ENCODE results near the gene RAP1GAP2. TPM values are rescaled to one million over a fixed set of nuclear protein-coding genes. Genes with fewer than 3 reads are reported as not detected.
"Not testable (repeated sequence)": the region's sequence is repeated elsewhere in the genome, so short reads cannot be mapped to it uniquely, and the experiment has no call there.

The RAP1GAP2 gene
- total RNA-seq, 2 experiments from 2014 or later: 9.4 to 11.0 TPM

DNA sequence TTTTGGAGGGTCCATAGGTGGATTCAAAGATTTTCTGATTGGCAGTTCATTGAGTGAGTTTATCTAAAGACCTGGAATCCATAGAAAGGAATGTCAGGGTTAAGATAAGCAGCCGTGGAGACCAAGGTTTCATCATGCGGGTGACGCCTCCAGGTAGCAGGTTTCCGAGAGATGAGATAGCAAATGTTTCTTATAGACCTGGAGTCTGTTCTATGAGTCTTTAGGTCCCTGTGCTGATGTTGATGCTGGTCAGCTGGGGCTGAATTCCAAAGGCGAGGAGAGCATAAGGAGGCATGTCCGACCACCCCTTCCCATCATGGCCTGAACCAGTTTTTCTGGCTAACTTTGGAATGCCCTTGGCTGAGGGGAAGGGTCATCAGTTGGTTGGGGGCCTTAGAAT is 80.2 kb downstream of the RAP1GAP2 start:
- H3K4me1 Mint-ChIP-seq (ENCODE audit: low read depth): no peaks in the 10 kb centered on the region
- H3K4me3 Mint-ChIP-seq: no peak overlapping the region
- no peak for DNase-seq
- ChIA-PET CTCF (no interaction called here), POLR2A (no interaction called here)
- ATAC-seq: no peak
- H3K27me3 Mint-ChIP-seq (ENCODE audit: low read depth): no peaks in the 10 kb centered on the region
- H3K9me3 Mint-ChIP-seq (ENCODE audit: insufficient read depth): no peaks in the 10 kb centered on the region
- no peaks in the 10 kb centered on the region for H3K36me3 Mint-ChIP-seq (ENCODE audit: low read depth)
- H3K27ac Mint-ChIP-seq: no peak overlapping the region

DNA sequence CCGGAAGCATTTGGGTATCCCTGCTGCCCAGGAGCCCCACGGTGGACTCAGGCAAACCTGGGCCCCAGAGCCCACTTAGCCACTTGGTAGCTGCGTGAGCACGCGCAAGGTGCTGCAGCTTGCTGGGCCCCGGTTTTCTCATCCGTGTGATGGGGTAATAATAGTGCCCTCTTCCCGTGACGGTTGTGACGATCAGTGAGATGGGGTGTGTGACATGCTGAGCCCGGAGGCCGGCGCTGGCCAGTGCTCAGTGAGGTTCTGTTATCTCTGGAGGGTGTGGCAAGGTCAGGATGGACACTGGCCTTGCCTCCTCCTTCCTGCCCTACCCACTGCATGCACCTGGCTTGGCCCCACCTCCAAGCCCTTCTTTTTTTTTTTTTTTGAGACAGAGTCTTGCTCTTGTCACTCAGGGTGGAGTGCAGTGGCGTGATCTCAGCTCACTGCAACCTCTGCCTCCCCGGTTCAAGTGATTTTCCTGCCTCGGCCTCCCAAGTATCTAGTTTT is 82.6 kb downstream of the RAP1GAP2 start:
- Mint-ChIP-seq H3K4me3 (no peak overlapping the region), H3K4me1 (ENCODE audit: low read depth) (no peaks in the 10 kb centered on the region), H3K27ac (no peak overlapping the region), H3K36me3 (ENCODE audit: low read depth) (no peaks in the 10 kb centered on the region), H3K9me3 (ENCODE audit: insufficient read depth) (no peaks in the 10 kb centered on the region), H3K27me3 (ENCODE audit: low read depth) (no peaks in the 10 kb centered on the region)
- DNase-seq (no peak), ATAC-seq (no peak)
- ChIA-PET POLR2A (no interaction called here), CTCF (no interaction called here)

- no peaks in the 10 kb centered on the region for H3K9me3 Mint-ChIP-seq (ENCODE audit: insufficient read depth)
- no peaks in the 10 kb centered on the region for H3K27me3 Mint-ChIP-seq (ENCODE audit: low read depth)
- no peaks in the 10 kb centered on the region for H3K4me1 Mint-ChIP-seq (ENCODE audit: low read depth)
- ChIA-PET CTCF (no interaction called here), POLR2A (no interaction called here)
- H3K27ac Mint-ChIP-seq: no peak overlapping the region
- no peaks in the 10 kb centered on the region for H3K36me3 Mint-ChIP-seq (ENCODE audit: low read depth)
- DNase-seq (no peak), ATAC-seq (no peak)
- no peak overlapping the region for H3K4me3 Mint-ChIP-seq
These were observed 83.8 kb downstream of the RAP1GAP2 start for GRCh38 chr17:2880050-2880449.

- DNase-seq (no peak), ATAC-seq (no peak)
- H3K36me3 Mint-ChIP-seq (ENCODE audit: low read depth): no peaks in the 10 kb centered on the region
- no peaks in the 10 kb centered on the region for H3K9me3 Mint-ChIP-seq (ENCODE audit: insufficient read depth)
- H3K4me1 Mint-ChIP-seq (ENCODE audit: low read depth): no peaks in the 10 kb centered on the region
- POLR2A ChIA-PET: no interaction called here
- no peaks in the 10 kb centered on the region for H3K27me3 Mint-ChIP-seq (ENCODE audit: low read depth)
- H3K4me3 Mint-ChIP-seq: no peak overlapping the region
- no peak overlapping the region for H3K27ac Mint-ChIP-seq
- CTCF ChIA-PET: no interaction called here
These were observed 85.1 kb downstream of the RAP1GAP2 start for GRCh38 chr17:2881295-2881694.

DNA sequence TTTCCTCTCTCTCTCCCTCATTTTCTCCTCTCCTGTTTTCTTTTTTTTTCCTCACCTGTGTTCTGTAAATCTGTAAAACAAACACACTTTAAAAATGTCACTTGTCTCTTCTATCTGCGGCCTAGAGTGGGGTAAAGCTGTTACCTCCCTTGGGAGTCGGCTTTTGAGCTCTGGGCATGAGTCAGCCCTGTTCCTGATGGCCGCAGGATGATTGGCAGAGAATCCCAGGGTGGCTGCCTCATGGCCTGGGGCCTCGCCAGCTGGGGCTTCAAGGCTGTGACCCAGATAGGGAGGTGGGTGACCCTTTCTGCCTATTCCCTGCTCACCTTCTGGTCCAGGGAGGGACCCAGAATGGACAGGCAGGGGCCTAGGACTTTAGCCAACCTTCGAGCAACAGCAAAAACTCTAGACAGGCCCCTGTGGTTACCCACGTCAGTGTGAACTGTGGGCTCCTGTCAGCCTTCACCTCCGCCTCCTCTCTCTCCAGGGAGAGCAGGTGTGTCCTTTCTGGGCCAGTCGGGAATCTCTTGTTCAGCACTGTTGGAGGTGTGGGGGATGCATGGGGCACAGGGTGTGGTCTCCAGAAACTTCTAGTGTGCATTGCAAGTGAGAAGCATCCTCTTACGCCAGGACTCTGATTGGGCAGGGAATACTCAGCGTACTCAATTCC is 87.4 kb downstream of the RAP1GAP2 start:
- POLR2A ChIA-PET: no interaction called here
- Mint-ChIP-seq H3K27ac (no peak overlapping the region), H3K4me1 (ENCODE audit: low read depth) (no peaks in the 10 kb centered on the region), H3K4me3 (no peak overlapping the region), H3K36me3 (ENCODE audit: low read depth) (no peaks in the 10 kb centered on the region), H3K27me3 (ENCODE audit: low read depth) (no peaks in the 10 kb centered on the region), H3K9me3 (ENCODE audit: insufficient read depth) (no peaks in the 10 kb centered on the region)
- CTCF ChIA-PET: no interaction called here
- DNase-seq: no peak
- ATAC-seq: no peak

DNA sequence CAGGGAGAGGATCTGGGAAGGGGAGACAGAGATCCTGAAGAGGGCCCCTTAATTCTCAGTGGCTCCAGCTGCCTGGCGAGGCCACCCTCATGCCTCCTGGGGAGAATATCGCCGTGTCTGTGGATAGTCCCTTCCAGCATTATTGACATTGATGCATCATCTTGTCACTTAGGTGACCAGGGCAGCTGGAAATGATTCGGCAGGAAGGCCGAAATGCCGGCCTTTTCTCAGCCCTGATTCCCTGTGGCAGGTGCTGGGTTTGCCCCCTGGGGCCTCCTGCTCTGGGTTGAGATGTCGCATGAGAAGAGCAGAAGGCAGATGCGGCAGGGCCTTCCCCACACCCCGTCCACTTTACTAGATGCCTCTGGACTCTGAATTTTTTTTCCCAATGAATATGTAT is 89.5 kb downstream of the RAP1GAP2 start:
- Mint-ChIP-seq H3K36me3 (ENCODE audit: low read depth) (no peaks in the 10 kb centered on the region), H3K27ac (no peak overlapping the region), H3K27me3 (ENCODE audit: low read depth) (no peaks in the 10 kb centered on the region), H3K4me3 (no peak overlapping the region), H3K9me3 (ENCODE audit: insufficient read depth) (no peaks in the 10 kb centered on the region), H3K4me1 (ENCODE audit: low read depth) (no peaks in the 10 kb centered on the region)
- ATAC-seq: no peak
- POLR2A ChIA-PET: no interaction called here
- CTCF ChIA-PET: no interaction called here
- no peak for DNase-seq

- Mint-ChIP-seq H3K27me3 (ENCODE audit: low read depth) (no peaks in the 10 kb centered on the region), H3K27ac (no peak overlapping the region), H3K9me3 (ENCODE audit: insufficient read depth) (no peaks in the 10 kb centered on the region), H3K4me3 (no peak overlapping the region), H3K36me3 (ENCODE audit: low read depth) (no peaks in the 10 kb centered on the region), H3K4me1 (ENCODE audit: low read depth) (no peaks in the 10 kb centered on the region)
- POLR2A ChIA-PET: no interaction called here
- ATAC-seq: no peak
- CTCF ChIA-PET: no interaction called here
- no peak for DNase-seq
These were observed 92.1 kb downstream of the RAP1GAP2 start for GRCh38 chr17:2888326-2888725.

GRCh38 chr17:2889256-2889655 is 93.0 kb downstream of the RAP1GAP2 start:
- no peak overlapping the region for H3K27ac Mint-ChIP-seq
- ChIA-PET POLR2A (no interaction called here), CTCF (no interaction called here)
- no peaks in the 10 kb centered on the region for H3K9me3 Mint-ChIP-seq (ENCODE audit: insufficient read depth)
- no peaks in the 10 kb centered on the region for H3K36me3 Mint-ChIP-seq (ENCODE audit: low read depth)
- no peaks in the 10 kb centered on the region for H3K4me1 Mint-ChIP-seq (ENCODE audit: low read depth)
- ATAC-seq (no peak), DNase-seq (no peak)
- no peak overlapping the region for H3K4me3 Mint-ChIP-seq
- no peaks in the 10 kb centered on the region for H3K27me3 Mint-ChIP-seq (ENCODE audit: low read depth)

DNA sequence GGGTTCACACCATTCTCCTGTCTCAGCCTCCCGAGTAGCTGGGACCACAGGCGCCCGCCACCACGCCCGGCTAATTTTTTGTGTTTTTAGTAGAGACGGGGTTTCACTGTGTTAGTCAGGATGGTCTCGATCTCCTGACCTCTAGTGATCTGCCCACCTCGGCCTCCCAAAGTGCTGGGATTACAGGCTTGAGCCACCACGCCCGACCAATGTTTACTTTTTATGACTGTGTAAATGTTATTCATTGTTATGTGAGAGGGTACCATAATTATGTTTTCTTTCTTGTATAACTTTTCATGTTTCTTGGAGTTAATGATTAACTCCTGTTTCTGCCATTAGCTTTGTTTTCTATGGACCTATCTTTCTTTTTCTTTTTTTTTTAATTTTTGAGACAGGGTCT is 94.5 kb downstream of the RAP1GAP2 start:
- ATAC-seq; H3K36me3 Mint-ChIP-seq (ENCODE audit: low read depth); POLR2A ChIA-PET; H3K27ac Mint-ChIP-seq; DNase-seq; H3K4me3 Mint-ChIP-seq; H3K4me1 Mint-ChIP-seq (ENCODE audit: low read depth); H3K9me3 Mint-ChIP-seq (ENCODE audit: insufficient read depth); CTCF ChIA-PET; H3K27me3 Mint-ChIP-seq (ENCODE audit: low read depth): not testable (repeated sequence)

GRCh38 chr17:2892305-2892971 is 96.2 kb downstream of the RAP1GAP2 start:
- Mint-ChIP-seq H3K4me3 (no peak overlapping the region), H3K4me1 (ENCODE audit: low read depth) (no peaks in the 10 kb centered on the region), H3K27me3 (ENCODE audit: low read depth) (no peaks in the 10 kb centered on the region), H3K36me3 (ENCODE audit: low read depth) (no peaks in the 10 kb centered on the region), H3K9me3 (ENCODE audit: insufficient read depth) (no peaks in the 10 kb centered on the region), H3K27ac (no peak overlapping the region)
- DNase-seq (no peak), ATAC-seq (no peak)
- POLR2A ChIA-PET: no interaction called here
- CTCF ChIA-PET: no interaction called here

DNA sequence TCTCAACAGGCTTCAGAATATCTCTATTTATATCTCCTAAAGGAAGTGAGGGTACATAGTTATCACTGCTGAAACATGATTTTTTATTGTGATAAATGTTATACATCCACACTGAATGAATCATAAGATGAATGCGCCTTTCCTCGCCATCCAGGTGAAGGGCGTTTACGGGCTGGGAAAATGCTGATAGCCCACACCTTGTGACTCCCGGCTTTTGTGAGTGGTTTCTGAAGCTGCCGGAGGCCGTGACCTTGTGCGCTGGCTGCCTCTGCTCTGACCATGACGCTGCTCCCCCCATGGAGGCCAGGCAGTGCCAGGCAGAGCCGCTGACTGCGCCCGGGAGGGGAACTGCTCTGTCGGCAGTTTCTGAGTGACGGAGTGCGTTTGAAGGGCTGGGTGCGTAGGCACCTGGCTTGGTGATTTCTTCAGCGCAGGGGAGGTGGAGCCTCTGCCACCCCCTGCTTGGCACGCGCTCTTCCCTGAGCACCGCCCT is 97.2 kb downstream of the RAP1GAP2 start:
- DNase-seq (no peak), ATAC-seq (no peak)
- no peaks in the 10 kb centered on the region for H3K36me3 Mint-ChIP-seq (ENCODE audit: low read depth)
- no peaks in the 10 kb centered on the region for H3K4me1 Mint-ChIP-seq (ENCODE audit: low read depth)
- CTCF ChIA-PET: no interaction called here
- POLR2A ChIA-PET: no interaction called here
- no peaks in the 10 kb centered on the region for H3K27me3 Mint-ChIP-seq (ENCODE audit: low read depth)
- no peak overlapping the region for H3K27ac Mint-ChIP-seq
- H3K4me3 Mint-ChIP-seq: no peak overlapping the region
- H3K9me3 Mint-ChIP-seq (ENCODE audit: insufficient read depth): no peaks in the 10 kb centered on the region

GRCh38 chr17:2894782-2895181 is 98.5 kb downstream of the RAP1GAP2 start:
- CTCF ChIA-PET: no interaction called here
- Mint-ChIP-seq H3K4me1 (ENCODE audit: low read depth) (no peaks in the 10 kb centered on the region), H3K4me3 (no peak overlapping the region), H3K9me3 (ENCODE audit: insufficient read depth) (no peaks in the 10 kb centered on the region), H3K36me3 (ENCODE audit: low read depth) (no peaks in the 10 kb centered on the region), H3K27ac (no peak overlapping the region), H3K27me3 (ENCODE audit: low read depth) (no peaks in the 10 kb centered on the region)
- no peak for DNase-seq
- POLR2A ChIA-PET: no interaction called here
- no peak for ATAC-seq

- no peak for DNase-seq
- H3K4me1 Mint-ChIP-seq (ENCODE audit: low read depth): no peaks in the 10 kb centered on the region
- H3K9me3 Mint-ChIP-seq (ENCODE audit: insufficient read depth): no peaks in the 10 kb centered on the region
- no peak overlapping the region for H3K4me3 Mint-ChIP-seq
- ChIA-PET CTCF (no interaction called here), POLR2A (no interaction called here)
- H3K27ac Mint-ChIP-seq: no peak overlapping the region
- no peaks in the 10 kb centered on the region for H3K36me3 Mint-ChIP-seq (ENCODE audit: low read depth)
- H3K27me3 Mint-ChIP-seq (ENCODE audit: low read depth): no peaks in the 10 kb centered on the region
- ATAC-seq: no peak
These were observed 101.4 kb downstream of the RAP1GAP2 start for GRCh38 chr17:2897605-2898004.

Data from activated CD8-positive, alpha-beta T cell treated with anti-CD3 and anti-CD28 coated beads, Interleukin-2, amount 10 ng/mL, durations not matched to agents 7 days and 5 days (primary cell).